Stimulated activated CD8-positive, alpha-beta memory T cell treated with anti-CD3 and anti-CD28 coated beads, Interleukin-2, amount 100 ng/mL, for 1 hour (primary cell): Measurements from ENCODE around the gene COL5A3.
"Not testable (repeated sequence)": the region's sequence is repeated elsewhere in the genome, so short reads cannot be mapped to it uniquely, and the experiment has no call there.

Experiments
- DNase-seq, 2 donors: peaks; one replicate each; pipeline ENCODE4 v3.0.0-alpha.2; 2020; ENCODE audit warnings: low read depth in 2 of 2

The COL5A3 gene

DNA sequence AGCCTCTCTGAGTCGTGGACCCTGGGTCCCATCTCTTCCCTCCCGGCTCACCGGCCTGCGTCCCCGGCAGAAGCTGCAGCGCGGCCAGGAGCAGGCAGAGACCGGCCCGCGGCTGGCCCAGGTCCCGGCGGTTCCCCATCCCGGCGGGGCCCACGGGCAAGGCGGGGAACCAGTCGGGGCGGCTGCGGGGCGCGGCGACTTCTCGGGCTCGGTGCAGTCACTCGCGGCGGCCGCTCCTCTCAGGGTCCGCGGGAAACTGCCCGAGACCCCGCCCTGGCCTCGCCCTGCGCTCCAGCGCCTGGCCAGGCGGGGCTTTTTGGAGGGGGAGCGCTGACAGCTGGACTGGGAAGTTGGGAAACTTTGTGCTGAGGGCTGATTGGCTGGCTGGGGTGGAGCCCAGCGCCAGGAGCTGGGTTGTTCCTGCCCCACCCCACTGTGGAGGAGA lies at the start of gene COL5A3:
Gene COL5A3 (minus strand): TSS at position 258 of the 445 bp plus-strand sequence. CDS start 119 bp downstream, at position 139.
- DNase-seq, result no peak

DNA sequence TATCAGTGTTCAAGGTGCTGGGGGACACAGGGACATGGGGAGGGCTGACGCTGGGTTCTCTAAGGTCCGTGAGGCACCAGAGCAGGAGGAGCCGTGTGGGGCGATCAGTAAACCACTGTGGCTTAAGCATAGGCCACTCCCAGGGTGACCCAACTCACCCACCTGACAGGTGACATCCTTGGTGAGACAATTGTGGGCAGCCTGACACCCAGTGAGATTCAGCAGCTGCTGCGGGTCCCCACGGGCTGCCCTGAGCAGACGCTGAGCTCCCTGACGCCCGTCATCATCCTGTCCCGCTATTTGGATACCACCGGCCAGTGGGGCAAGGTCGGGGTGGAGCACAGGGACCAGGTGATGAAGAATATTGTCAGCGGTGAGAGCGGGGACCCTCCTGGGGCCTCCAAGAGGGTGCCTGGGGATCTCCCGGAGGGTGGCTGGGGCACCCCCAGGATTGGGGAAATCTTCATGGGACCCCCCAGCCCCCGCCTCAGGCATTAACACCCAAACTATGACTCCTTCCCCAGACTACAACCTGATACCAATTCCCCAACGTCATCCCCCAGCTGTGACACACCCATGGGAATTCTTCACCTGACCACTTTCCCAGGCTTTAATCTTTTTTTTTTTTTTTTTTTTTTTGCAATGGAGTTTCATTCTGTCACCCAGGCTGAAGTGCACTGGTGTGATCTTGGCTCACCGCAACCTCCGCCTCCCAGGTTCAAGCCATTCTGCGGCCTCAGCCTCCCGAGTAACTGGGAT lies 42.5 kb upstream of the COL5A3 start:
- no peak for DNase-seq

DNA sequence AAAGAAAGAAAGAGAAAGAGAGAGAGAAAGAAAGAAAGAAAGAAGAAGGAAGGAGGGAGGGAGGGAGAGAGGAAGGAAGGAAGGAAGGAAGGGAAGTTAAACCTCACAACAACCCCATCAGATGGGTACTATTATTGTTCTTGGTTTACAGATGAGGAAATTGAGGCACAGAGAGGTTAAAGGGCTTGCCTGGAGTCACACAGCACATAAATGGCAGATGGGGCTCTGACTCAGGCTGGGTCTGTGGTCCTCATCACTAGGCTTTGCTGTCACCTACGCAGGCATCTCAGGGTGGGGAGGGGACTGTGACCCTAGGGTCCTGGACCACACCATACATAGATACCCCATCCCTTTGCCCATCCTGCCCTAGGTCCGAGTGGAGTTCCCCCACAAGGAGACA lies 39.3 kb upstream of the COL5A3 start:
- DNase-seq, result no peak

DNA sequence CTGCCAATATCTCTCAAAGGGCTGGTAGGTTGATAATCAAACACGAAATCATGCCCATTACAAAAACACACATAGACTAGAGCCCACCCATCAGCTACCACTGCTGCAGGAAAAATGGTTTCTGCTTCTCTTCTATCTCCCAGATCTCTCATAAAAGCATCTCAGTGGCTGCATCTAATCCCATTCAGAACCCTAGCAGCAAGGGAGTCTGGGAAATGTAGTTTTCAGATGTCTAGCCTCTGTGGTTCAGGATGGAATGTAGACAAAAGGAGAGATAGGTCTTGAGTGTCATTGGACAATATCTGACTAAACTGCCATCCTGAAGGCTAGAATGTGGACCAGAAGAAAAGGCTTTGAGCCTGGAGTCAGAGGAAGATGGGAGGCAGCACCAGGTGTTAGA lies 35.1 kb upstream of the COL5A3 start:
- DNase-seq, result no peak

DNA sequence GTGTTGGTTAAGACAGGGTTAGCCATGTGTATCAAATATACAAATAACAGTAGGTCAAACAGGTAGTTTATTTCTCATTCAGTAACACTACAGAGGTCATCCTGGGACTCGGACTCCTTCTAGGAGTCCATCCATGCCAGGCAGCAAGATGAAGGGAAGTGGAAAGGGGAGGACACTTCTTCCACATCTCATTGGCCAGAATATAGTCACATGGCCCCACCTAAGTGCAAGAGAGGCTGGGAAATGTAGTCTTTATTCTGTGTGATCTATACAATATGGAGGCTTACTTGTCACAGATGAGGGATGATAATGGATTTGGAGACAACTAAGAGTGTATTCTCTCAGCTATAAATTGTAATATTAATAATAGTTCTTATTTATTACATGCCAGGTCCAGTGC lies 34.1 kb upstream of the COL5A3 start:
- DNase-seq, result no peak

DNA sequence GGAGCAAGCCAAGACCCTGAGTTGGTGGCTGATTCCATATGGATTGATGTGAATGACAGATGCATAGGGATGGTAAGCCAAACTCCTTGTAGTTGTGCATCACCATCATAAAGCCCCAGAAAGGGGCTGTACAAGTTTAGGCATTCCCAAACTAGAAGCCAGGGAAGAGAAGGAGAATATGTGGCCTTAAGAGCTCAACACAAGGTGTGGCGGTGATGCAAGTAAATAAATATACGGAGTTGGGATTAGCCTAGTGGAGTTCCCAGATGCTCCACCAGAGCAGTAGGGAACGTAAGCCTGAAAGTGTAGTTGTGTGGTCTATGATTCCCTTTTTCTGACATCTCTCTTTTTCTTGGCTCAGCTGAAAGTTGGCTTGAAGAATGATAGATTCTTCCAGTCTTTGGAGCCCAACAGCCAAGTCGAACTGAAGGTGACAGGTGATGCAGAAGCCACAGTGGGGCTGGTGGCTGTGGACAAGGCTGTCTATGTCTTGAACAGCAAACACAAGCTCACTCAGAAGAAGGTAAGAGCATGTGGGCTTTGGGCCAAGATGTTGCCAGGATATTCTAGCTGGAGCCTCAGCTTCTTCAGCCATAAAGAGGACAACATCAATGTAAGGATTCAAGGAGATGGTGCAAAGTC lies 33.1 kb upstream of the COL5A3 start:
- no peak for DNase-seq

DNA sequence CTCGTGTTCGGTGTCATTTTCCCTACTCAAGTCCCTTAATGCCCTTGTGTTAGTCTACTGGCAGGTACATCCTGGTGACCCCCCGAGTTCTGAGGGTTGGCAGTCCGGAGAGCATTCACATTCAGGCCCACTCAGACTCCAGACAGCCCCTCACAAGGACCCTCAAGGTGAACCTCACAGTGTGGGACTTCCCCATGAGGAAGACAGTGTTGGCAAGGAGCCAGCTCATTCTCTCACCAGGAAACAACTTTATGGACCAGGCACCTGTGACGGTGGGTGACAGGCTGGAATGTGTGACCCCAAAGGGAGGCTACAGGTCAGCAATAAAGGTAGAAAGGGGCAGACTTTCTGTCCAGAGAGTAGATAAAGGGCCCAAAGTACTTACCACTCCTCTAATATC lies 27.5 kb upstream of the COL5A3 start:
- no peak for DNase-seq

DNA sequence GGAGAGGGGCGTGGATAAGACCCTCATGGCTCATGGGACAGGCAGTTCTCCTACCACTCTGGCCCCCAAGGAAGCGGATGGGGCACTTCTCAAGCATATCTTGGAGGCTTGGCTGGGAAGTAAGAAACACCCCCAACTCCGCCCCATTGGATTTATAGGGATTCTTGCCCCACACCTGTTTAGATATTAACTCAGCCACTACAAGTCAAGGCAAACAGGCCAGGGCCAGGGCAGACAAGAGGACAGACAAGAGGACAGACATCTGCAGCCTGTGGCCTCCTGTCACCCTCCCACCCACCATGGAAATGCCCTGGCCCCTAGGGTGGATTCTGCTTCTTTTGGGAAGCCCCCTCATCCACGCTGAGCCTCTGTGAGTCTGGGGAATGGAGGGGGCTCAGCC lies 27.1 kb upstream of the COL5A3 start:
- DNase-seq, result no peak

DNA sequence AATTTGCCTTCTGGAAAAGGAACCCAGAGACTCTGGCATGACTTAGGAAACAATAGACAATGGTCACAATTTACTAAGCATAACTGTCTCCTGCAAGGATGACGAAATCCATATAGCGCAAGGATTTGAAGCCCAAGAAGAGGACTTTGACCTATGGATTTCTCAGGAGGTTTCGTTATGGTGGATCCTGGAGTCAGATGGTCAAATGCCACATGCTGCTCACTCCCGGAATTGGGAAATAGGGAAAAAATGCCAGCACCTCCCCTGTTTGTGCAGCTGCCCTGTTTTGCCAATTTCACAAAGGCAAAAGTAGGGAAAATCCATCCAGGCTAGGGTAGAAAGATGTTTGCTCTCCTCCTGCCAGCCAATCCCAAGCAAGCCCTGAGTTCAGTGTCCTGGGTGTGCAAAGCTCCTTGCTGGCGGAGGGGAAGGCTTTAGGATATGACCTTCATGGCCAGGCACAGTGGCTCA lies 26.3 kb upstream of the COL5A3 start:
- DNase-seq, result no peak

DNA sequence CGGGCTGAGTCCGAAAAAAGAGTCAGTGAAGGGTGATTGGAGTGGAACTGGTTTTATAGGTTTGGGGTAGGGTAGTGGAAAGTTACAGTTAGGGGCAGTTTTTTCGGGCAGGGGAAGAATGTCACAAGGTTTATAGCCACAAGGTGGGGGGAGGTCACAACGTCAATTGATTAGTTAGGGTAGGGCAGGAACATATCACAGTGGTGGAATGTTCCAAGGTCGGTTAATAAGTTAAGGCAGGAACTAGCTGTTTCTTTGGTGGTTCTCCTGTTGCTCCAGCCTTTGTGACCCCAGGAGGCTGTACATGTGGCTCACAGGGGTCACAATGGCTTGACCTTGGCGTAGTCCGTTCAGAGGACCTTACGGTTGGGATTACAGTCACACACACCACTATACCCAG lies 23.3 kb upstream of the COL5A3 start:
- no peak for DNase-seq

DNA sequence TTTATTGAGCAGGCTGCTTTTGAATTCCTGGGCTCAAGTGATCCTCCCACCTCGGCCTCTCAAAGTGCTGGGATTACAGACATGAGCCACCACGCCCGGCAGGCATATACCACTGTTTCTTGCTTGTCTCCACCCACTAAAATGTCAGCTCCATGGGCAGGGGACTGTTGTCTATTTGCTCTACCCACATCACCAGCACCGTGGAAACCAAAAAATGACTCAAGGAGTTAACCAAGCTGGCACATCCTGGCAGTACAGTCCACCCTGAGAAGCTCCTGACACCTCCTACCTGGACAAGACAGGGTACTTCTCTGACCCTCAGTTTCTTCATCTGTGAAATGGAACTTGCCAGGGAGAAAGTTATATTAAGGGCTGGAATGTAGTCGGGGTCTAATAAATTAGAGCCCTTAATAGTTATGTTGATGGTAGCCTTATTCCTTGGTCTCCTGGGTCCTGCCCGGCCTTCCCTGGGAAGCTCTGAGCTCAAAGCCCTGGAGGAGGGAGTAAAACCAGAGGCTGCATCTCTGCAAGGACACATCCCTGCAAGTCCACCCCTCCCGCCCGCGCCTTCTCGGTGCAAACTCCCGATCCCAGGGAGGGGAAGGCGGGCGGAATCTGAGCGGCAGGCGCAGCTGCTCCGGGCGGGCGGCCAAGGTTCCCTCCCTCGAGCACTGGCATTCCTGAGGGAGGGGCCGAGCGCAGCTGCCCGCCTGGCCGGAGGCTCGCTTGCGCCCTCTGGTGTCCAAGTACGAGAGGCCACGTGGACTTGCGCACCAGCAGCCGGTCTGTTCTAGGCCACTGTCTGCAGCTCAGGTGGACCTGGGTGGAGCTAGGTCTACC lies 17.1 kb upstream of the COL5A3 start:
- DNase-seq, result peak; percentile 48 to 54

DNA sequence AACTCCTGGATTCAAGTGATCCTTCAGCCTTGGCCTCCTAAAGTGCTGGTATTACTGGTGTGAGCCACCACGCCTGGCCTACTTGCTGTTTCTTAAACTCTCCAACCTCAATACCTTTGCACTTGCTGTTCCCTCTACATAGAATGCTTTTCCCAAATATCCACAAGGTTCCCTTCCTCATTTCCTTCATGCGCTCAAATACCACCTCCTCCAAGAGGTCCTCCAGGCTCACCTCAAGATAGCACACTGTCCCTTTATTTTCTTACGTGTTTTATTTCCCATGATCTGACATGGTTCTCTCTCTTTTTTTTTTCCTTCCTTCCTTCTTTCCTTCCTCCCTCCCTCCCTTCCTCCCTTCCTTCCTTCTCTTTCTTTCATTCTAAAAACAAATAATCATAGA lies 16.4 kb upstream of the COL5A3 start:
- DNase-seq, result no peak

DNA sequence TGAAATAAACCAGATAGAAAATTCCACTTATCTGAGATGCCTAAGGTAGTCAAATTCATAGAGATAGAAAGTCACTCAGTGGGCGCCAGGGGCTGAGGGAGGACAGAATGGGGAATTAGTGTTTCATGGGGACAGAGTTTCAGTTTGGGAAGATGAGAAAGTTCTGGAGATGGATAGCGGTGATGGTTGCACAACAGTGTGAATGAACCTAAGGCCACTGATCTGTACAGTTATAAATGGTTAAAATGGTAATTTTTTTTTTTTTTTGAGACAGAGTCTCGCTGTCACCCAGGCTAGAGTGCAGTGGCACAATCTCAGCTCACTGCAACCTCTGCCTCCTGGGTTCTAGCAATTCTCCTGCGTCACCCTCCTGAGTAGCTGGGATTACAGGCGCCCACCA lies 12.8 kb upstream of the COL5A3 start:
- not testable (repeated sequence) for DNase-seq

DNA sequence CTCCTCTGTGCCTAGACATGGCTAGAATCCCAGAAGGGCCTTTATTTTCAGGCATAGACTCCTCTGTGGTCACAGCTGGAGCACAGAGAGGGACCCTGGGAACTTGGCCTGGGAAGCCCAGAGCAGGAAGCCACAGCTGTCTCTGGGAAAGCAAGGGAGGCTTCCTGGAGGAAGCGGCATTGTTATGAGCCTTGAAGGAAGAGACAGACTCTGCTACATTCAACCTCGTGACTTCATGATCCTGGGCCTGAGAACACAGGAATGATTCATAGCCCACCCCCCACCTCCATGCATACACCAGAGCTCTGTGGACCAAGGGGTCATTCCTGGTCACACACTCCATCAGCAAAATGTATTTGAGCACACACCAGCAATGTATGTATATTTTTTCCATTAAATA lies 11.6 kb upstream of the COL5A3 start:
- DNase-seq, result no peak

DNA sequence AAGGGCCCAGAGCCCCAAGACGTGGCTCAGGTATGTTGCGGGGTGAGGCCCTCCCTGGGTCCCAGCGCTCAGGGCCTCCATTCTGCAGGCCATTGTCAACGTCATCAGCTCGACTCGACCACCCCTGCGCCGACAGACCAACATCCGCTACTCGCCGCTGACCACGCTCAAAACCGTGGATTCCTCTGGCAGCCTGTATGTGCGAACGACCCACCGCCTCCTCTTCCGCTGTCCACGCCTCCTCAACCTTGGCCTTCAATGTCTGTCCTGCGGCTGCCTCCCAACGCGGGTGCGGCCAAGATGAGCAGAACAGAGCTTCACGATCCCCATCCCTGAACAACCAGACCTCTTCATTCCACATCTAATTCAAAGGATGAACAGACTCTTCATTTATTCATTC lies 11.1 kb upstream of the COL5A3 start:
- no peak for DNase-seq

DNA sequence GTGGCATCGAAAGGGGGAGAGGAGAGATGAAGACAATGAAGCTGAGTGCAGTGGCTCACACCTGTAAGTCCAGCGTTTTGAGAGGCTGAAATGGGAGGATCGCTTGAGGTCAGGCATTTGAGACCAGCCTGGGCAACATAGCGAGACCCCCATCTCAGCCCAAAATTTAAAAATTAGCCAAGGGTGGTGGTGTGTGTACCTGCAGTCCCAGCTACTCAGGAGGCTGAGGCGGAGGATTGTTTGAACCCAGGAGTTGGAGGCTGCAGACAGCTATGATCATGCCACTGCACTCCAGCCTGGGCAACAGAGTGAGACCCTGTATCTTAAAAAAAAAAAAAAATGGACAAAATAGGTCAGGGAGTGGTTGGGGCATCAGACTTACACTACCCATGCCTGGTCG lies 10.5 kb upstream of the COL5A3 start:
- DNase-seq, result no peak

DNA sequence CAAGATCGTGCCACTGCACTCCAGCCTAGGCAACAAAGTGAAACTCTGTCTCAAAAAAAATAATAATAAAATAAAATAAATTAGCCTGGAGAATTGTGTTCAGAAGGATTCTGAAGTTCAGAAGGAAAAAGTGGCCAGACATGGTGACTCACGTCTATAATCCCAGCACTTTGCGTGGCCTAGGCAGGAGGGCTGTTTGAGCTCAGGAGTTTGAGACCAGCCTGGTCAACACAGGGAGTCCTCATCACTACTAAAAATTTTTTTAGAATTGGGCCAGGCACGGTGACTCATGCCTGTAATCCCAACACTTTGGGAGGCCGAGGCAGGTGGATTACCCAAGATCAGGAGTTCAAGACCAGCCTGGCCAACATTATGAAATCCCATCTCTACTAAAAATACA lies 8.9 kb upstream of the COL5A3 start:
- no peak for DNase-seq

DNA sequence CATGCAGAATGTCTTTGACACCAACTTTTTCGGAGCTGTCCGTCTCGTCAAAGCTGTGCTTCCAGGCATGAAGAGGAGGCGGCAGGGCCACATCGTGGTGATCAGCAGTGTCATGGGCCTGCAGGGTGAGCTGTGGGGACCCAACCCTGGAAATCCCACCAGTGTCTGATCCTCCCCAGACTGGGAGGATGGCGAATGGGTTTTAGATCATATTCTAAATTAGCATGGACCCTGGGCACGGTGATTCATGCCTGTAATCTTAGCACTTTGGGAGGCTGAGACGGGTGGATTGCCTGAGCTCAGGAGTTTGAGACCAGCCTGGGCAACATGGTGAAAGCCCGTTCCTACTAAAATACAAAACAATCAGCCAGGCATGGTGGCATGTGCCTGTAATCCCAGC lies 8.5 kb upstream of the COL5A3 start:
- DNase-seq, result no peak

DNA sequence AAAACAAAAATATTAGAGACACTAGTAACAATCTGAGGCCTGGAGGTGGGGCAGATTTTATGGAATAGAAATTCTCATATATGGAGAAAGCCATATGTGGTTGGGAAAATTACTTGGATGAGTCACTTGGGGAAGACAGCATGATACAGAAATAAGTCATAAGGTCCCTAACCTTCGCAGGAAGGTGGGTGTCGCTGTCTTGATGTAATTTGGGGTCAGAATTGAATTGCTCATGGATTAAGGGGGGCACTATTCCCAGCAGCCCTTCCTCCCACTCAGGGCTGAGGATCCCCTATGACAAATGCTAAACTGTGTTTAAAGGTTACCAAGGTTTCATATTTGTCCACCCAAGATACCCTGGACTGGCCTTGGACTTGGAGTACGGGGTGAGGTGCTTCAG lies 8.0 kb upstream of the COL5A3 start:
- no peak for DNase-seq

DNA sequence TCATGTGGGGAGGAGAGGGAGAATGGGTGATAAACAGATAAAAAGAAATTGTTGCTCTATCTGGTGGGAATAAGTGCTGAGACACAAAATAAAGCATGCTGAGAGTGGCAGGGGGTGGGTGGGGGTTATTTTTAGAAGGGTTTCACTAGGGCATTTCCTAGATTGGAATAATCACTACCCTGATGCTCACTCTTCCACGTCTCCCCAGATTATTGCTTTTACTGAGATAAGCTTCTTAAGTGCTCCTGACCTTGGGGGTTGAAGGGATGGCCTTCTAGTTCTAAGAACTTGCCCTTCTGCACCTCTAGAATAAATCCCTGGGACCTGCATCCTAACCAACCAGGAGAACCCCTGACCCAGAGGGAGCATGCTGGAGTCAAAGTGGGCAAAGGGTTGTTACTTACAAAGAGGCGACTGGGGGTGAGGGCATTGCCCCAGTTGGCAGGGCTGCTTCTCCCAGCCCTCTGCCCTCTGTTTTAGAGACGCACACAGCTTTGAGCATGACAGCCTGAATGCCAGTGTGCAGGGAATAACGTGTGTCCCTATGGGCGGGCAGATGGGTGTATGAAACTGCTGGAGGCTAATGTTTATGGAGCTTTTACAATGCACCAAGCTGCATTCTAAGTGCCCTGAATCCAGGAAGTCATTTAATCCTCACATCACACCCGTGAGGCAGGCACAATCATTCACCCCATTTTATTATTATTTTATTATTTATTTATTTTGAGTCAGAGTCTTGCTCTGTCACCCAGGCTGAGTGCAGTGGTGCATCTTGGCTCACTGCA lies 3.7 kb upstream of the COL5A3 start:
- DNase-seq, result no peak

DNA sequence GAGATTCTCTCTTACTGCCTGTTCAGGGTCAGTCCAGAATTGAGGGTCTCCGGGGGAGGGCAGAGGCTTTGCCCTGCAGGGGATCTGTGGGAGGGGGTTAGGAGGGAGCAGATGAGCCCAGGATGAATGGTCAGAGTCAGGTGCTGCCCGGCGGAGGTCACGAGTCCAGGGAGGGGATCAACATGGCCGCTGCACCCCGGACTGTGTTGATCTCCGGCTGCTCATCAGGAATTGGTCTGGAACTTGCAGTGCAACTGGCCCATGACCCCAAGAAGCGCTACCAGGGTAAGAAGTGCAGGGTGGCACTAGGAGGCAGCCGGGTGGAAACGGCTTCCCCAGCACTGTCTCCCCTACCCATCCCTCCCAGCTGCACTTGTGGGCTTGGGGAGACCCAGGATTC lies 3.0 kb upstream of the COL5A3 start, which contains the start of gene RDH8:
Gene RDH8 (plus strand): TSS at position 168 of the 400 bp plus-strand sequence. CDS start 15 bp downstream, at position 183.
- DNase-seq, result no peak

DNA sequence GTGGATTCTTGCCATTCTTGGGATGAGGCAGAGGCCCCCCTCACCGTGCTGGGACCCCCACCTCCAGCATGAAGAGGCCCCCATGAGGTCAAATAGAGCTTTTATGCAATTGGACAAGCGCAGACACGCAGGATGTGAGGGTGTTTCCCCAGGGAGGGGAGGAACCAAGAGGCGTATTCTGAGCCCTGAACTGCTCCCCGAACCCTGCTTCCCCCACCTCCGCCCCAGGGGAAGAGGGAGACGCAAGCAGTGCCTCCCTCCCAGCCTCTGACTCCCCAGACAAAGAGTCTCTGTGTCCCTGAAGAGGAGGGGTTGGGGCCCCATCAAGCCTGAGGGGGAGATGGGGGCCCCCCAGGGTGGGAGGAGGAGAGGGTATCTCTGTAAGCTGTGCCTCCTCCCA lies 1.7 kb upstream of the COL5A3 start:
- DNase-seq, result no peak
